22Rv1 (cell line): ENCODE results near the gene JARID2.

Experiments used
- CTCF ChIP-seq: fragments of 450-650 bp; IDR thresholded peaks from 2 replicates; pipeline ENCODE4 v1.5.1; 2017; ENCODE audit warnings: mild to moderate bottlenecking
- ZFX ChIP-seq: fragments of 450-650 bp; IDR thresholded peaks from 2 replicates; pipeline ENCODE4 v1.6.1; 2017; ENCODE audit warnings: antibody characterized with exemption, borderline replicate concordance

GRCh38 chr6:15528870-15529269 is 283.0 kb downstream of the JARID2 start:
- TF ChIP-seq CTCF (no peak), ZFX (no peak)
